ENCODE data around the gene OPCML.

GRCh38 chr11:133107136-133107535 lies 425.2 kb downstream of the OPCML start:
- TF ChIP-seq CTCF (conservative IDR thresholded peaks at IDR 0.05; ENCODE audit: low read depth, low read length) (no peak), EZH2 (IDR thresholded peaks at IDR 0.05; ENCODE audit: low read length, unreplicated experiment) (no peak)

All from PC-3 (cell line).